ENCODE measurements around the gene WDFY2.

Gene WDFY2

DNA sequence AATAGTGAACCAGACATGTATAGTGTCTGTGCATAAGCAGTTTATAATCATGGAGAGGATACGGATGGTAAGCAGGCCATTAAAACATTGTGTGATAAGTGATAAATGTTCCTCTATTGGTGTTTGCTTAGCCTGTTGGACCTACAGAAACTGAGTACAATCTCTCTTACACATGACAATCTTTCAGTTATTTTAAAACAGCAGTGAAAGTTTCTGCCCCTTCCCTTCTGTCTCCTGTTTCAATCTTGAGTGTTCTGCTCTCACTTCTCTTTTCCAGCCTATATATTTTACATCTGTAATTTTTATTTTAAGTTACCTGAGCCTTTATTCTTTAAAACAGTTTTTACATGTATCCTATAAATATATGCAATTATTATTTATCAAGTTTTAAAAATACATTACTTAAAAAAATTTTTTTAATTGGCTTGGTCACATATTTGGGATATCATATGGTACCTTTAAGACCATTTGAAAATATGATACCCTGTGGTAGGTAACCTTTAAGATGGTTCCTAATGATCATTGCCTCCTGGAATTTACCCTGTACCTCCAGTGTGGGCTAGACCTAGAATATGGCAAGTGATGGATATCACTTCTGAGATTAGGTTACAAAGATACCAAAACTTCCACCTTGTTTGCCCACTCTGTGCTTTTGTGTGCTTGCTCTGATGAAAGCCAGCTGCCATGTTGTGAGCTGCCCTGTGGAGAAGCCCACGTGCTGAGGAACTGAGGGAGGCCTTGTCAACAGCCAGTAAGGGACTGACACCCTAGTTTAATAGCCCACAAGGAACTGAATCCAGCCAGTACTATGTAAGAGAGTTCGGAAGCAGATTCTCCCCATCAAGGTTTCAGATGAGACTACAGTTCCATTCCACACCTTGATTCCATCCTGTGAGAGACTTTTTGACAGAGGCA lies 120.4 kb downstream of the WDFY2 start:
- DNase-seq (ENCODE audit: low read depth in 2 of 2): no peak

DNA sequence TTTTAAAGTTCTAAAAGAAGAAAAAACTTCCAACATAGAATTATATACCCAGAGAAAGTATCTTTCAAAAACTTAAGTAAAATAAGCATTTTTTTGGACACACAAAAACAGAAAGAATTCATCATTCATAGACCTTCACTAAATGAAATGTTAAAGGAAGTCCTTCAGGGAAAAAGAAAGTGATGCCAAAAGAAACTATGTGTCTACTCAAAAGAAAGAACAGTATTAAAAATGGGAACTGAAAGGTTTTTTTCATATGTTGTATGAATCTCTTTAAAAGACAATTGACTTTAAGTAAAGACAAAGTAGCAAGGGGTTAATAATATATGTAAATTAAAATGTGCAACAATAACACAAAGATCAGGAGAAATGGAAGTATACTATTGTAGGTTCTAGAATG lies 123.2 kb downstream of the WDFY2 start:
- DNase-seq (ENCODE audit: low read depth in 2 of 2): no peak

DNA sequence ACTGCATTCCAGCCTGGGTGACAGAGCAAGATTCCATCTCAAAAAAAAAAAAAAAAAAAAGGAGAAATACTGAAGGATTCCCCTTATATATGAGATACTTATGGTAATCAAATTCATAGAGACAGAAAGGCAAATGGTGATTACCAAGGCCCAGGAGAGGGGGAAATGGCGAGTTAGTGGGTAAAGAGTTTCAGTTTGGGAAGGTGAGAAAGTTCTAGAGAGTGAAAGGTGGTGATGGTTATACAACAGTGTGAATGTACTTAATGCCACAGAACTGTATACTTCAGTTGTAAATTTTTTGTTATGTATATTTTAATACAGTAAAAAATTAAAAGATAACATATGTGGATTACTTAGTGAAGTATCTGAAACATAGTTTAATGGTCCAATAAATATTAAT lies 129.5 kb downstream of the WDFY2 start:
- no peak for DNase-seq (ENCODE audit: low read depth in 2 of 2)

DNA sequence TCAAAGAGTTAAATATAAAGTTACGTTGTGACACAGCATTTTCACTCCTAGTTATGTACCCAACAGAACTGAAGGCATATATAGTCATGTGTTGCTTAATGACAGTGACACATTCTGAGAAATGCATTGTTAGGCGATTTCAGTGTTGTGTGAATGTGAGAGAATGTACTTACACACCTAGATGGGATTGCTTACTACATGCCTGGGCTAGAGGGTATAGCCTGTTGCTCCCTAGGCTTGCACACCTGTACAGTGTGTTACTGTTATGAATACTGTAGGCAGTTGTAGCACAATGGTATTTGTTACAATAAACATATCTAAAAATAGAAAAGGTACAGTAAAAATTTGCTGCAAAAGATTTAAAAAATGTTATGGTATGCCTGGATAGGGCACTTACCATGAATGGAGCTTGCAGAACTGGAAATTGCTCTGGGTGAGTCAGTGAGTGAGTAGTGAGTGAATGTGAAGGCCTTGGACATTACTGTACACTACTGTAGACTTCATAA lies 130.5 kb downstream of the WDFY2 start:
- no peak for DNase-seq (ENCODE audit: low read depth in 2 of 2)

DNA sequence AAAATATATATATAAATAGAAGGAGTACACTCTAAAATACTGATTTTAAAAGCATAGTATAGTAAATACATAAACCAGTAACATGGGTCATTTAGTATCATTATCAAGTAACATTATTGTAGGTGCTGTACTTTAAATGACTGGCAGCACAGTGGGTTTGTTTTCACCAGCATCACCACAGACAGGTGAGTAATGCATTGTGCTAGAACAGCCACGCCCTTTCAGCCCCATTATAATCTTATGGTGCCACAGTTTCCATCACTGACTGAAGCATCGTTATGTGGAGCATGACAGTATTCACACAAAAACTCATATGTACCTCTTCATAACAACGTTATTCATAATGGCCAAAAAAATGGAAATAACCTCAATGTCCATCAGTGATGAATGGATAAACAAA lies 131.4 kb downstream of the WDFY2 start:
- no peak for DNase-seq (ENCODE audit: low read depth in 2 of 2)

DNA sequence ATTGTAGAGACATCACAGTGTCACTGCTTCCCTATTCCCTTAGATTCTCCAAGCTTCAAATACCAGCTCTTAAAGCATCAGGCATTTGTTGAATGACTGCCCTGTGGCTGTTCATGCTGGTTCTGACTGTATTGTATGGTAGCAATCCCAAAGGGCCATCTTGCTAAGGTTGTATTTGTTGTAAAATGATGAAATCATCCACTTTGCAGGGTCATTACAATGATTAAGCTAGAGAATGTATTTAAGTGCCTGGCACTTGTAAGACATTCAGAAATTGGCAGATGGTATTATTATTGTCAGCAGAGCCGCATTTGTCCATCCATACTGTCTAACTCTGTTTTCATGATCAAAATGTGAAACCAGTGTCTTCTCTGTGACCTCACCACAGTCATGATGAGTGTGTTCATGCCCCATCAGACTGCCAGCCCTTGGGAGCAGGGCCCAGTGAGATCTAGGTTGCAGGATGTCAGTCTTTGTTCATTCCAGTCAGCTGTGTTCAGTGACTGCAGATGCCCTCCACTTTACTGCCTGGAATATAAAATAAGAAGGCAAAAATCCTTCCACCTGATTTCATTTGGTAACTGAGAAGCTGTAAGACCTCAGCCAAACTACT lies 133.6 kb downstream of the WDFY2 start:
- DNase-seq (ENCODE audit: low read depth in 2 of 2): no peak

DNA sequence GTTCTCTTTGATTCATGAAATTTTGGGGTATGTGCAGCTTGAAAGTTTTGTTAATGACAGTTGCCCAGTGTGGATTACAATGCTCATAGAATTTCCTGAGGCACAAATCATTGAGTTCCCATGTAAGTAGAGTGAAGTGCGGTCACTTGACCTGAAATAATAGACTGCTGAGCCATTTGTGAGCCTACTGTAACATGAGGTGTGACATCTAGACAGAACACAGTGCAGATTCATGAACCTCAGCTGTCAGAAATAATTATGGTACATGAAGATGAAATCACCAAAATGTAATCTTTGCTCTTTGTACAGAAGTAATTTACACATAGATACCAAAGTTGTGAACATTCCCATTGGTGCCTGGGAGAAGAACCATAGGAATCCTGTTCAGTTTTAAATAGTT lies 135.1 kb downstream of the WDFY2 start:
- DNase-seq (ENCODE audit: low read depth in 2 of 2): no peak

DNA sequence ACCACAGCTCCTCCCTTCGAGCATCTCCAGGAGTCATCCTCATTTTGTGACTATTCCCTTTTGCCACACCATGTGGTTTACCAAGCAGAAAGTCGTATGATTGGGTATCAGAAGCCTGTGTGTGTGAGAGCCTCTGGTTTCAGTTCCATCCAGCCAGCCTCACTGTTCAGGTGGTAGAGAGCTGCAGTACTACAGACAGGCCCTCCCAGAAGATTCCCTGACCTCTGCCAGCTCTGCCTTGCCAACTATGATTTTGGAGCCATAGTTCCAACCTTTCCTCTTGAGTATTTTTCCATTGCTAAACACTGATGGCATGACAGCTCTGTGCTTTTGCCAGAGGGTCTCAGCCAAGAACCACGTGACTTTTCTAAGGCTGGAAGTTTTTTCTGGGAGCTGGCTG lies 137.2 kb downstream of the WDFY2 start:
- no peak for DNase-seq (ENCODE audit: low read depth in 2 of 2)

DNA sequence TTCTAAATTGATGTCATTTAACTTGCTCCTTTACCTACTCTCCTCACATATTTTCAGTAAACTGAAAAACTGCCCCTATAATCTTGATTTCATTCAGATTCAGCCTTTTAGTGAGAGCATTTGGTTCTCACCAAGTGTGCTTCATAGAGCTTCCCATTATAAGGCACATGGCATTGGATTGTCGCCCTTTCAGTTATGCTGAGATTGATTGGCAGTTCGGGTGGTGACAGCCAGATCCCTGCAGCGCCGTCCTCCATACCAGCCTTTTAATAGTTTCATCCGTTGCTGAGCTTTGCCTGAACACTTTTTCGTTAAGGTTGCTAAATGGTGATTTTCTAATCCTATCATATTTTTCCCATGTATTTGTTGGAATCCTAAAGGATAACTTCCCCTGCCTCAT lies 139.3 kb downstream of the WDFY2 start:
- DNase-seq (ENCODE audit: low read depth in 2 of 2): no peak

DNA sequence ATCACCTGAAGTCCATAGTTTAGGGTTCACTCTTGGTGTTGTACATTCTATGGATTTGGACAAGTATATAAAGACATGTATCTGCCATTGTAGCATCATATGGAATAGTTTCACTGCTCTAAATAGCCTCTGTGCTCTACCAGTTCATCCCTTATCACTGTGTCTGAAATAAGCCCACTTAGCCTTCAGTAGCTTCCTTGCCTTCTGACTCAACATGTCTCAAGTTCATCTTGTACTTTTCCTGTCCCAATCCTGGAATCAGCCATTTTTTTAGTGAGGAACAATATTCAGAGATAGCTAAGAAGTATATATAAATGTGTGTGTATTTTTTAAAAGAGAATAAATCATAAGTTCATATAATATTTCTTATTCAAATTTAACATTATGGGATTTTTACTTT lies 140.5 kb downstream of the WDFY2 start:
- no peak for DNase-seq (ENCODE audit: low read depth in 2 of 2)

DNA sequence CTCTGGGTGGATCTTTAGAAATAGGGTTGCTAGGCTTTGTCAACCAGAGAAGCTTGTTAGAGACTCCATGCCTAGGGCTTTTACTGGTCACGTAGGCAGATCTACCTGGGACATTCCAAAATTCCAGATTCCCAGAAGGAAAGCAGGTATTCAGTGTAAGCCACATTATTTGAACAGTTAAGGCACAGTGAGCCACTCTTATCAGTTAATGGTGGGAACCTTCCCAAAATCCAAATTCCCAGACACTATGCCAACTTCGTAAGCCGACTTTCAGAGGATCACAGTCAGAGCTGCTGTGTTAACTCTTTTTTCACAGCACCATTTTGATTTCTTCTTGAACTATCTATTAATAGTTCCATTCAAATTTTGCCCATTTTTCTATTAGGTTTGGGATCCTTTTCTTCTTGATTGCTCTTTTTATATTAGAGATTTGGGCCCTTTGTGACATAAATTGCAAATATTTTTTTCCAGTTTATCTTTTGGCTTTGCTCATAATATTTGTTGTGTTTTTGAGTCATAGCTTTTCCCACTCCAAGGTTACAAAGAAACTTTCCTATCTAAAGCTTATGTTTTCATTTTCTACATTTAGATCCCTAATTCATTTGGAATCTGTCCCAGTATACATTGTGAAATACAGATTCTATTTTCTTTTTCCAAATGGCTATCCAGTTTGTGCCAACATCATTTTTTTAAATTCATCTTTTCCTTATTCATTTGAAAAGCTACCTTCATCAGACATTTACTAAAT lies 142.4 kb downstream of the WDFY2 start:
- DNase-seq (ENCODE audit: low read depth in 2 of 2): no peak

DNA sequence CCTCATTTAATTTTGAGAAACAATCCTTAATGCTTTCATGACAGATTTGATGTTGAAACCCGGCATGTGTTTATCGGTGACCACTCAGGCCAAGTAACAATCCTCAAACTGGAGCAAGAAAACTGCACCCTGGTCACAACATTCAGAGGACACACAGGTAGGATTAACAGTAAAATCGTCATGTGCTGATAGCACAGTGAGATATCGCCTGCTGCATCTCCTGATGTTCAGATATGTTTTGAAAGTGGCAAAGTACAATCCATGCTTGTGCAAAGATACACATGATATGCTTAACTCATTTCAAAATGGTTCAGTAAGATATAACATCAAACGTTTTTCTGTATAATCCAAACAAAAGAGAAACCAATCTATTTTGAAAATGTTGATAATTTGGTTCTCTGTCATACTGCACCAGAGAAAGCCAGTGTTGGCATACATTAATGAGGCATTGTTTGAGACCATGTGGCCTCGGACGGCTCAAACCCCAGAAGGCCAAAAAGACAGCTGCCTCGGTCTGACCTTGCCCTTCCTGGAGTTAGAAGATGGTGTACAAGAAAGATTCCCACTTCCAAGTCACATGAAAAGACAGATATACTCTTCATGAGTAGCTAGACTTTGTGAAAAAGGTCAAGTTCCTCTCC lies 143.5 kb downstream of the WDFY2 start:
- no peak for DNase-seq (ENCODE audit: low read depth in 2 of 2)

DNA sequence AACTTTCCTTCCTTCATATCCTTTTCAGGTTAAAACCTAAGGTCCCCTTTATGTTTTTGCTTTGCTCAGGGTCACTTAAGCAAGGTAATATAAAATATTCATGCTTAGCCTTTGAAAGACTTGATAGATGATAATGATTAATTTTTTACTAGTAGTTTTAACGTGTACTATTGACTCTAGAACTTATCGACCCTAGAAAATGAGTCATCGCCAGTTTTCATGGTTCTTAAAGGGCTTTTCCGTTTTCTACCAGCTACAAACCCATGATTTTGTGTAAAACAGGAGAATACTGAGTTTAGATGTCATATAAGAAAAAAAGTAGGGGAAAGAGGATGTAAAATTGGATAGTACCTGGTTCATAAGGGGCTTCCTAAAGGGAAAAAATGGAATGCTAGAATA lies 144.0 kb downstream of the WDFY2 start:
- DNase-seq (ENCODE audit: low read depth in 2 of 2): no peak

DNA sequence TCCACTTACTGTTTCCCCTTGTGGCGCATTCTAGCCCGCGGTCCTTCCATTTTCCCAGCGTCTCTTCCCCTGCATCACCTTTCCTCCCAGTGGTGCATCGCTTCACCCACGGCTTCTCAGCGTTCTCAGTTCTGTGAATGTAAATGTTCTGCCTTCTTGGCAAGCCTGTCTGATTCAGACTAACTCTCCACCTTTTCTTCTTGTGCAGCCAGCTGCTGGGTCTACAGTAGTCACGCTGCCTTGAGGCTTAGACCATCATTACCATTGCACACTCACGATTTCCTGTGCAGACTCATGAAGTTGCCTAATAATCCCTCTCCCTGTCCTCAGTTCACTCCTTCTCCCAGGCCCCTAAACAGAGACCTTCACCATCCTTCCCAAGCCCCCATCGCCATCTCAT lies 144.7 kb downstream of the WDFY2 start:
- no peak for DNase-seq (ENCODE audit: low read depth in 2 of 2)

DNA sequence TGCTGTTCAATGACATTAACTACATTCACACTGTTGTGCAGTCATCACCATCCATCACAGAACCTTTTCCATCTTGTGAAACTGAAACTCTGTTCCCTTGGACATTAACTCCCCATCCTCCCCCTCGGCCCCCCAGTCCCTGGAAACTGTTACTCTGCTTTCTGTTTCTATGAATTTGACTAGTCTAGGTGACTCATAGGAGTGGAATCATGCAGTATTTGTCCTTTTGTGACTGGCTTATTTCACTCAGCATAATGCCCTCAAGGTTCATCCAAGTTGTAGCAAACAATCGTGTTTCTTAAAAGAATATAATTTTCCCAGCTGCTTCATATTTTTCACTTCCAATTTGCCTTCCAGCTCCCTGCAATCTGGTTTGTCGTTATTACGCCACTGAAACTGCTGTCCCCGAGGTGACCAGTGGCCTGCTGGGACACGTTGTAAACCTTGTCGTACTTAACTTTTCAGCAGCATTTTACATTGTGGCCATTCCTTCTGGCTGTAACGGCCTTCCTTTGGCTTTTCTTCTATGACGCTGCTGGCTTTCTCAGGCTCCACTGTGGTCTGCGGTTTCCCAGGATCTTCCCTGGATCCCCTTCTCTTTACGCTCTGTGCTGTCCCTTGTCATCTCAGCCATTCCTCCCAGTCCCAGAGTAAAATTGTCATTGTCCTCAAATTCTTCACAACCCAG lies 145.7 kb downstream of the WDFY2 start:
- no peak for DNase-seq (ENCODE audit: low read depth in 2 of 2)

DNA sequence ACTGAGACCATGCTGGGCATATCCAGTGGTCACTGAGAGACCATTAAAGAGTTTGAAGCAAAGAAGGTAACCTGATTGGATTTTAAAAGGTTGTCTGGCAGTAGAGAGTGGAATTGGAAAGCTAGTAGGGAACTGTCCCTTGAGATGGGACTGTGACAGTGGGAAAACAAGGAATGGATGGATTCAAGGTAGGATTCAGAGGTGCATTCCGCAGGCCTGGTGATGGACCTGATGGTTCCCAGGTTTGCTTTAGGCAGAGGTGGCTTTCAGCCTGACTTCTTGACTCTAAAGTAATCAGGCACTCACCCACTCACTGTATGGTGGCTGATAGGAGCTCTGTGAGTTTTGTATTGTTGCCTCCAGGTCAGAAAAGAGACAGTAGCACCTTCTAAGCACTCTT lies 146.7 kb downstream of the WDFY2 start:
- DNase-seq (ENCODE audit: low read depth in 2 of 2): no peak

DNA sequence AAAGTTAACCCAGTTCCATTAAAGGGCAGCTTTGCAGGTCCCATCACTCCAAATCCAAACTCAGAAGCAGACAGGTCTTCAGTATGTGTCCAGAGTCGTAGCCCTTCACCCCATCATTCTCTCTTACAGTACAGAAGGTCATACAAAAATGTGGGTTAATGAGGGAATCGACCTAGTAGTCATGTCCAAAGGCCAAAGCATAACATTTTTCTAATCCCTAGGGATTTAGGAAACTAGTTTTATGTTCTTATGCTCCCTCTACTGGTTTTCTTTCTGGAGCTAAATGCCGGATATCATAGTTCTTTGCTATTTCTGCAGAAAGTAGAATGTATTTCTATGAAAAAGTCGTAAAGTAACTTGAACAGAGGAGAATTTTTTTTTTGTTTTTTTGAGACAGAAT lies 147.5 kb downstream of the WDFY2 start:
- no peak for DNase-seq (ENCODE audit: low read depth in 2 of 2)

DNA sequence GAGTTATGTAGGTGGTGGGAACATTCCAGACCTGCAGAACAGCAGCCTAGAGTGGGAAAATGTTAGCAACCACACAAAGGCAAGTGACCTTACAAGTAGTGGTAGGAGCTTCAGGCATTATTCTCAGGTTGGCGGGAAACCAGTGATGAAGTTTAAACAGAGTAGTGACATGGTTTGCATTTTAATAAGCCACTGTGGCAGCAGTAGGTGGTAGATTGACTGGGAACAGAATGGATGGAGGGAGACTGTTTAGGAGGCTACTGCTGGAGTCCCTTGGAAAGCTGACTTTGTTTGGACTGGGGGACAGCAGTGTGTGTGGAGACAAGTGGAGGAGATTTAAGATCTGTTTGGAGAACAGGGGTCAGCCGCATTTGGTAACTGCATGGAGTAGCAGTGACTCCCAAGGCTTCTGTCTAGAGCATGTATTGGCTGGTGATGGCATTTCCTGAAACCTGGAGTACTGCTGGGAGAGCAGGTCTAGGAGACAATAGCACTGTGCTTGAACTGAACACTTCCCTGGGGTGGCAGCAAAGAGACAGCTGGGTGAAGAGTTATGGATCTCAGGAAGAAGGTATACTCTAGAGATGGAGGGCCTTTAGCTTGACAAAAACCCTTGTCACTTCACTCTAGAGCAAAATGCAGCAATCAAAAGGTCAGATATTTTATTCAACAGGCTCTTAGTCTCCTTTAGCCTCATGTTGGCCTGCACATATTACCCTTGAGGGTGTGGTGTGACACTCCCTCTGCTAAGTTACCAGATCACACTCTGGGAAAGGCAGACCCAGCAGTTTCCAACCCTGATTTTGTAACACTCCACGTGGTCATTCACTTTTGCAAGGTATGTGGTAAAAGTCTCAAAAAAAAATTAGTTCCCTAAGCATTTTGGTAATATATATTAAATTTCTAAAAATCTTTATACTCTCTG lies 149.4 kb downstream of the WDFY2 start:
- no peak for DNase-seq (ENCODE audit: low read depth in 2 of 2)

DNA sequence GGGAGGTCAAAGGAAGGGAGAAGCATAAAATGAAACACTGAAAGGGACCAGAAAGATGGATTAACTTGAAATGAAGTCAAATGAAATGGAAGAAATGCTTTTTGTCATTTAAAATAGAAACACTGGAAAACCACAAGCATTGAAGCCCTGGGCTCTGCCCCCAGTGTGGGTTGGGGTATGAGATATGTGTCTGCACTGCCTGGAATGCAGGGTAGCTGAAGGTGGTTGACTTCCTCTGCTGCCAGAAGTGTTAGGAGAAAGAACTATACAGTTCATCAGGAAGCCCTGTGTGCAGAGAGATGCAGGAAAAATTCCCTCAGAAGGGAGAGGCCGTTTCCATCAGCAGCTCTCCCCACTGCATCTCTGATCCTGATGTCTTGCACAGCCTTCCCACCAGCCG lies 150.5 kb downstream of the WDFY2 start:
- no peak for DNase-seq (ENCODE audit: low read depth in 2 of 2)

DNA sequence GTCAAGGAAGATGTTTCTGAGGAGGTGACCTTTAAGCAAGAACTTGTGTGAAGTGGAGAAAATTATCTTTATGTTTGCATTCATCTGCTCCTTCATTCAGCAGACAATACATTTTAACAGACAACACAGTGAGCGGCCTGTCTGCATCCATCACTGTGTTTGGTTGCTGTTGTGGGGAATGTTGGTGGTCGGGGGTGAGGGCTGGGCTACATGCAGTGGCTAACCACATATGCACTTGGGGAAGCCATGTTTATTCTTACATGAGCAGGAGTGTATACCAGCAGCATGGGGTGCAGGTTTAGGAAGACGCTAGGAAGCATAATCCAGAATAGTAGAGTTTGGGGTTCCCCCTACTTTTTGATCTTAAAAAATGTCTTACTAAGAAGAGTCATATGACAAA lies 153.3 kb downstream of the WDFY2 start:
- no peak for DNase-seq (ENCODE audit: low read depth in 2 of 2)
